ENCODE results near the gene UTP11. TPM values are rescaled to one million over a fixed set of nuclear protein-coding genes. Genes with fewer than 3 reads are reported as not detected.
"Not testable (repeated sequence)": the region's sequence is repeated elsewhere in the genome, so short reads cannot be mapped to it uniquely, and the experiment has no call there.

The UTP11 gene
- total RNA-seq, 2 experiments from 2014 or later, result 39.0 to 39.5 TPM

- Mint-ChIP-seq H3K36me3 (ENCODE audit: low read depth) (peaks cover 18% of the 10 kb centered on the region), H3K27me3 (ENCODE audit: low read depth) (no peaks in the 10 kb centered on the region), H3K9me3 (ENCODE audit: insufficient read depth) (no peaks in the 10 kb centered on the region), H3K27ac (peak overlapping the region; percentile 70), H3K4me3 (no peak overlapping the region), H3K4me1 (ENCODE audit: low read depth) (peaks cover 54% of the 10 kb centered on the region)
- CTCF ChIA-PET, result interaction anchor here (0.9 to 2.0 kb wide), 8 partner anchors 8 to 171 kb away, joined by 3 to 12 read pairs (median 5); partner anchors contain the start of gene MTF1
- peak; percentile 75 for ATAC-seq
- POLR2A ChIA-PET, result interaction anchor here (0.6 to 1.3 kb wide), 5 partner anchors 9 to 939 kb away, joined by 3 read pairs; no protein-coding TSS in a partner anchor
- peak; percentile 73 for DNase-seq
Measured at GRCh38 chr1:38029685-38030511, 17.4 kb downstream of the UTP11 start.

GRCh38 chr1:38030596-38031512, 18.3 kb downstream of the UTP11 start:
- no peaks in the 10 kb centered on the region for H3K9me3 Mint-ChIP-seq (ENCODE audit: insufficient read depth)
- H3K4me3 Mint-ChIP-seq, result no peak overlapping the region
- no peaks in the 10 kb centered on the region for H3K27me3 Mint-ChIP-seq (ENCODE audit: low read depth)
- no peak for ATAC-seq
- ChIA-PET CTCF (interaction anchor here (0.6 to 2.0 kb wide), 7 partner anchors 10 to 212 kb away, joined by 3 to 12 read pairs (median 5); partner anchors contain the start of gene MTF1), POLR2A (interaction anchor here (0.6 to 1.3 kb wide), 6 partner anchors 8 to 938 kb away, joined by 3 read pairs; no protein-coding TSS in a partner anchor)
- H3K36me3 Mint-ChIP-seq (ENCODE audit: low read depth), result peaks cover 8% of the 10 kb centered on the region
- no peak for DNase-seq
- peak overlapping the region; percentile 70 for H3K27ac Mint-ChIP-seq
- H3K4me1 Mint-ChIP-seq (ENCODE audit: low read depth), result peaks cover 54% of the 10 kb centered on the region

- POLR2A ChIA-PET, result no interaction called here
Measured at GRCh38 chr1:38031513-38031866, 19.0 kb downstream of the UTP11 start.

GRCh38 chr1:38032992-38033391, 20.5 kb downstream of the UTP11 start:
- peaks cover 36% of the 10 kb centered on the region for H3K4me1 Mint-ChIP-seq (ENCODE audit: low read depth)
- POLR2A ChIA-PET; H3K27me3 Mint-ChIP-seq (ENCODE audit: low read depth); DNase-seq; H3K9me3 Mint-ChIP-seq (ENCODE audit: insufficient read depth); H3K27ac Mint-ChIP-seq; H3K36me3 Mint-ChIP-seq (ENCODE audit: low read depth); ATAC-seq; H3K4me3 Mint-ChIP-seq; CTCF ChIA-PET: not testable (repeated sequence)

More at GRCh38 chr1:38031513-38031866, 19.0 kb downstream of the UTP11 start:
- Mint-ChIP-seq H3K9me3 (ENCODE audit: insufficient read depth) (no peaks in the 10 kb centered on the region), H3K27ac (peak overlapping the region; percentile 27), H3K27me3 (ENCODE audit: low read depth) (no peaks in the 10 kb centered on the region), H3K36me3 (ENCODE audit: low read depth) (peaks cover 4% of the 10 kb centered on the region), H3K4me3 (no peak overlapping the region), H3K4me1 (ENCODE audit: low read depth) (peaks cover 51% of the 10 kb centered on the region)
- DNase-seq (no peak), ATAC-seq (no peak)
- CTCF ChIA-PET, result interaction anchor here (0.6 to 2.0 kb wide), 2 partner anchors 10 to 212 kb away, joined by 3 to 7 read pairs; no protein-coding TSS in a partner anchor

GRCh38 chr1:38034871-38035270, 22.3 kb downstream of the UTP11 start:
- Mint-ChIP-seq H3K27me3 (ENCODE audit: low read depth) (peaks cover 3% of the 10 kb centered on the region), H3K9me3 (ENCODE audit: insufficient read depth) (no peaks in the 10 kb centered on the region), H3K4me1 (ENCODE audit: low read depth) (peaks cover 17% of the 10 kb centered on the region), H3K4me3 (no peak overlapping the region), H3K36me3 (ENCODE audit: low read depth) (no peaks in the 10 kb centered on the region), H3K27ac (no peak overlapping the region)
- ATAC-seq, result no peak
- CTCF ChIA-PET, result no interaction called here
- no peak for DNase-seq
- POLR2A ChIA-PET, result interaction anchor here (0.6 kb wide), 1 partner anchor 52 kb away, joined by 3 read pairs; no protein-coding TSS in a partner anchor

- Mint-ChIP-seq H3K27me3 (ENCODE audit: low read depth) (peaks cover 21% of the 10 kb centered on the region), H3K36me3 (ENCODE audit: low read depth) (no peaks in the 10 kb centered on the region), H3K4me1 (ENCODE audit: low read depth) (no peaks in the 10 kb centered on the region), H3K4me3 (no peak overlapping the region), H3K27ac (no peak overlapping the region), H3K9me3 (ENCODE audit: insufficient read depth) (no peaks in the 10 kb centered on the region)
- no peak for DNase-seq
- CTCF ChIA-PET, result interaction anchor here (0.7 kb wide), 2 partner anchors 9 to 35 kb away, joined by 3 to 5 read pairs; no protein-coding TSS in a partner anchor
- POLR2A ChIA-PET, result no interaction called here
- no peak for ATAC-seq
Measured at GRCh38 chr1:38037221-38037939, 24.8 kb downstream of the UTP11 start.

- peaks cover 34% of the 10 kb centered on the region for H3K27me3 Mint-ChIP-seq (ENCODE audit: low read depth)
- H3K4me3 Mint-ChIP-seq, result no peak overlapping the region
- ATAC-seq (no peak), DNase-seq (no peak)
- ChIA-PET POLR2A (interaction anchor here (0.6 to 0.9 kb wide), 2 partner anchors 8 to 1590 kb away, joined by 3 read pairs; no protein-coding TSS in a partner anchor), CTCF (interaction anchor here (1.1 kb wide), 1 partner anchor 33 kb away, joined by 4 read pairs; no protein-coding TSS in a partner anchor)
- no peaks in the 10 kb centered on the region for H3K9me3 Mint-ChIP-seq (ENCODE audit: insufficient read depth)
- H3K4me1 Mint-ChIP-seq (ENCODE audit: low read depth), result no peaks in the 10 kb centered on the region
- no peaks in the 10 kb centered on the region for H3K36me3 Mint-ChIP-seq (ENCODE audit: low read depth)
- H3K27ac Mint-ChIP-seq, result no peak overlapping the region
Measured at GRCh38 chr1:38038861-38039260, 26.3 kb downstream of the UTP11 start.

- H3K4me1 Mint-ChIP-seq (ENCODE audit: low read depth), result peaks cover 2% of the 10 kb centered on the region
- no peak overlapping the region for H3K27ac Mint-ChIP-seq
- ATAC-seq, result no peak
- ChIA-PET POLR2A (no interaction called here), CTCF (interaction anchor here (1.1 kb wide), 1 partner anchor 32 kb away, joined by 4 read pairs; no protein-coding TSS in a partner anchor)
- no peaks in the 10 kb centered on the region for H3K36me3 Mint-ChIP-seq (ENCODE audit: low read depth)
- no peaks in the 10 kb centered on the region for H3K9me3 Mint-ChIP-seq (ENCODE audit: insufficient read depth)
- no peak overlapping the region for H3K4me3 Mint-ChIP-seq
- DNase-seq, result no peak
- peaks cover 39% of the 10 kb centered on the region for H3K27me3 Mint-ChIP-seq (ENCODE audit: low read depth)
Measured at GRCh38 chr1:38039331-38040088, 27.0 kb downstream of the UTP11 start.

GRCh38 chr1:38041936-38042834, 29.7 kb downstream of the UTP11 start:
- peaks cover 45% of the 10 kb centered on the region for H3K27me3 Mint-ChIP-seq (ENCODE audit: low read depth)
- no peaks in the 10 kb centered on the region for H3K9me3 Mint-ChIP-seq (ENCODE audit: insufficient read depth)
- ATAC-seq, result no peak
- peaks cover 7% of the 10 kb centered on the region for H3K4me1 Mint-ChIP-seq (ENCODE audit: low read depth)
- CTCF ChIA-PET, result no interaction called here
- H3K27ac Mint-ChIP-seq, result no peak overlapping the region
- H3K4me3 Mint-ChIP-seq, result no peak overlapping the region
- DNase-seq, result no peak
- POLR2A ChIA-PET, result interaction anchor here (0.9 to 1.1 kb wide), 2 partner anchors 8 to 12 kb away, joined by 3 read pairs; no protein-coding TSS in a partner anchor
- H3K36me3 Mint-ChIP-seq (ENCODE audit: low read depth), result no peaks in the 10 kb centered on the region
